ENCODE results near the gene KLHL22.

- TF ChIP-seq, protein P1, sequence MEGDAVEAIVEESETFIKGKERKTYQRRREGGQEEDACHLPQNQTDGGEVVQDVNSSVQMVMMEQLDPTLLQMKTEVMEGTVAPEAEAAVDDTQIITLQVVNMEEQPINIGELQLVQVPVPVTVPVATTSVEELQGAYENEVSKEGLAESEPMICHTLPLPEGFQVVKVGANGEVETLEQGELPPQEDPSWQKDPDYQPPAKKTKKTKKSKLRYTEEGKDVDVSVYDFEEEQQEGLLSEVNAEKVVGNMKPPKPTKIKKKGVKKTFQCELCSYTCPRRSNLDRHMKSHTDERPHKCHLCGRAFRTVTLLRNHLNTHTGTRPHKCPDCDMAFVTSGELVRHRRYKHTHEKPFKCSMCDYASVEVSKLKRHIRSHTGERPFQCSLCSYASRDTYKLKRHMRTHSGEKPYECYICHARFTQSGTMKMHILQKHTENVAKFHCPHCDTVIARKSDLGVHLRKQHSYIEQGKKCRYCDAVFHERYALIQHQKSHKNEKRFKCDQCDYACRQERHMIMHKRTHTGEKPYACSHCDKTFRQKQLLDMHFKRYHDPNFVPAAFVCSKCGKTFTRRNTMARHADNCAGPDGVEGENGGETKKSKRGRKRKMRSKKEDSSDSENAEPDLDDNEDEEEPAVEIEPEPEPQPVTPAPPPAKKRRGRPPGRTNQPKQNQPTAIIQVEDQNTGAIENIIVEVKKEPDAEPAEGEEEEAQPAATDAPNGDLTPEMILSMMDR (IDR thresholded peaks at IDR 0.05): no peak
- no peak for TF ChIP-seq POLR2AphosphoS5 (IDR thresholded peaks at IDR 0.05)
Measured at GRCh38 chr22:20434773-20435172, 60.8 kb downstream of the KLHL22 start.

All from esophagus muscularis mucosa (tissue), 3 donors.